MM.1S (cell line): ENCODE data around the gene TUBGCP2.

Experiments used
- CTCF ChIP-seq: fragments of 300-600 bp; sonication (generic); IDR thresholded peaks from 2 replicates; pipeline ENCODE4 v1.5.1; 2016; ENCODE audit warnings: antibody characterized with exemption, low read length, mixed read lengths
- EZH2 ChIP-seq: fragments of 300-600 bp; sonication (generic); optimal IDR thresholded peaks from 2 replicates; pipeline ENCODE3; 2017; ENCODE audit warnings: low read depth, mild to moderate bottlenecking, antibody characterized with exemption, low read length, mixed read lengths

GRCh38 chr10:133268532-133268931 lies 40.1 kb downstream of the TUBGCP2 start:
- no peak for TF ChIP-seq CTCF
- no peak for TF ChIP-seq EZH2
